Lower lobe of right lung (tissue), 2 donors: Measurements from ENCODE around the gene GXYLT2. TPM values are rescaled to one million over a fixed set of nuclear protein-coding genes. Genes with fewer than 3 reads are reported as not detected.

ENCODE experiments used
- ATAC-seq, 2 donors: fragments of 200-7000 bp; cut with Tn5 transposase; one replicate each; pipeline ENCODE4 v1.9.1; 2020 to 2022; ENCODE audit warnings: mild to moderate bottlenecking in 2 of 2, moderate library complexity in 2 of 2
- DNase-seq: peaks from one replicate; pipeline ENCODE4 v3.0.0-alpha.2; 2020
- H3K27ac ChIP-seq: fragments of 200-600 bp; one replicate; pipeline ENCODE4 v1.8.0; 2022
- H3K27me3 ChIP-seq: fragments of 200-600 bp; one replicate; pipeline ENCODE4 v1.8.0; 2022; ENCODE audit warnings: low read depth
- H3K36me3 ChIP-seq: fragments of 200-600 bp; one replicate; pipeline ENCODE4 v1.8.0; 2022; ENCODE audit warnings: mild to moderate bottlenecking
- H3K4me1 ChIP-seq: fragments of 200-600 bp; one replicate; pipeline ENCODE4 v1.8.0; 2022
- H3K4me3 ChIP-seq: fragments of 200-600 bp; one replicate; pipeline ENCODE4 v1.8.0; 2022; ENCODE audit warnings: mild to moderate bottlenecking
- H3K9me3 ChIP-seq: fragments of 200-600 bp; one replicate; pipeline ENCODE4 v1.8.0; 2022
- intact Hi-C: fragments of 100-400 bp; cut with DNase I; formaldehyde crosslinking; loops from one replicate; pipeline ENCODE4 v1.11.0; 2022
- total RNA-seq: library from RNA; stranded (reverse); fragmentation: NEBNext Ultra II Directional; extraction: Animal tissue kit (Norgen Biotek cat#: 25700); gene quantifications from one replicate; pipeline ENCODE4 v1.2.1, GENCODE V29; 2021
- TF ChIP-seq, protein P1 (sequence below): fragments of 200-600 bp; IDR thresholded peaks from one replicate; pipeline ENCODE4 v1.8.0; 2022; ENCODE audit warnings: antibody characterized with exemption, mild to moderate bottlenecking
- donor health status: DM: no; HTN: yes; CAD: no; lungs with severe emphysema.

GXYLT2 gene
- total RNA-seq, 1 donor from 2014 or later: 6.7 TPM

DNA sequence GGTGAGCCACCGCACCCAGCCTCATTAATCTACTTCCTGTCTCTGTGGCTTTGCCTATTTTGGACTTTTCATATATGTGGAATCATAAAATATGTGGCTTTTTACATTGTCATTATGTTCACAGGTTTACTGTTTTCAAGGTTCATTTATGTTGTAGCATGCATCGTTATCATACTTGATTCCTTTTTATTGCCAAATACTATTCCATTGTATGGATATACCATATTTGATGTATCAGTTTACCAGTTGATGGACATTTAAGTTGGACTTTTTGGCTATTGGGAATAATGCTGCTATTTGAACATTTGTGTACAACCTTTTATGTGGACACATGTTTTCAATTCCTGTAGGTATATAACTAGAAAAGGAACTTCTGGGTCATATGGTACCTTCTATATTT lies 14.0 kb downstream of the GXYLT2 start:
- Histone ChIP-seq H3K27me3 (no peaks in the 10 kb centered on the region), H3K27ac (no peak overlapping the region), H3K4me1 (no peaks in the 10 kb centered on the region), H3K4me3 (no peak overlapping the region), H3K9me3 (no peaks in the 10 kb centered on the region), H3K36me3 (no peaks in the 10 kb centered on the region)
- TF ChIP-seq, protein P1, sequence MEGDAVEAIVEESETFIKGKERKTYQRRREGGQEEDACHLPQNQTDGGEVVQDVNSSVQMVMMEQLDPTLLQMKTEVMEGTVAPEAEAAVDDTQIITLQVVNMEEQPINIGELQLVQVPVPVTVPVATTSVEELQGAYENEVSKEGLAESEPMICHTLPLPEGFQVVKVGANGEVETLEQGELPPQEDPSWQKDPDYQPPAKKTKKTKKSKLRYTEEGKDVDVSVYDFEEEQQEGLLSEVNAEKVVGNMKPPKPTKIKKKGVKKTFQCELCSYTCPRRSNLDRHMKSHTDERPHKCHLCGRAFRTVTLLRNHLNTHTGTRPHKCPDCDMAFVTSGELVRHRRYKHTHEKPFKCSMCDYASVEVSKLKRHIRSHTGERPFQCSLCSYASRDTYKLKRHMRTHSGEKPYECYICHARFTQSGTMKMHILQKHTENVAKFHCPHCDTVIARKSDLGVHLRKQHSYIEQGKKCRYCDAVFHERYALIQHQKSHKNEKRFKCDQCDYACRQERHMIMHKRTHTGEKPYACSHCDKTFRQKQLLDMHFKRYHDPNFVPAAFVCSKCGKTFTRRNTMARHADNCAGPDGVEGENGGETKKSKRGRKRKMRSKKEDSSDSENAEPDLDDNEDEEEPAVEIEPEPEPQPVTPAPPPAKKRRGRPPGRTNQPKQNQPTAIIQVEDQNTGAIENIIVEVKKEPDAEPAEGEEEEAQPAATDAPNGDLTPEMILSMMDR: no peak
- ATAC-seq (no peak), DNase-seq (no peak)
- intact Hi-C loops: no loop called here

DNA sequence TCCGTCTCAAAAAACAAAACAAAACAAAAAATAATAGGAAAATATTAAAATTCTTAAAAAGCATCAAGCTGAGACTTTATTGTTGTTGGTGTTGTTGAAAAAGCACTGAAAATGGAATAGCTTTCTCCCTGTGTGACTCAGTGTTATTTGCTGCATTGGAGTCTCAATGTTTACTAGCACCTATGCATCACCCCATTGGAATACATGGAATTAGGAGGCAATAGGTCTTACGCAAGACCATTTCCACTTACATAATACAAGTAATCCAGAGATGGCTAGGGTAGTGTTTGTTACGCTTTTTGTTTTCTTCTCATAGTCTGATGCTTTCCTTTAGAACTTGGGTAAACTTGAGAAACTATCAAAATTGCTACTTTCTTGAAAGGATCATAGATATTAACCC lies 15.2 kb downstream of the GXYLT2 start:
- Histone ChIP-seq H3K36me3 (no peaks in the 10 kb centered on the region), H3K4me1 (no peaks in the 10 kb centered on the region), H3K9me3 (no peaks in the 10 kb centered on the region), H3K4me3 (no peak overlapping the region), H3K27me3 (no peaks in the 10 kb centered on the region), H3K27ac (no peak overlapping the region)
- intact Hi-C loops: no loop called here
- peak; percentile 52 to 79 for ATAC-seq
- TF ChIP-seq, protein P1: no peak
- no peak for DNase-seq

DNA sequence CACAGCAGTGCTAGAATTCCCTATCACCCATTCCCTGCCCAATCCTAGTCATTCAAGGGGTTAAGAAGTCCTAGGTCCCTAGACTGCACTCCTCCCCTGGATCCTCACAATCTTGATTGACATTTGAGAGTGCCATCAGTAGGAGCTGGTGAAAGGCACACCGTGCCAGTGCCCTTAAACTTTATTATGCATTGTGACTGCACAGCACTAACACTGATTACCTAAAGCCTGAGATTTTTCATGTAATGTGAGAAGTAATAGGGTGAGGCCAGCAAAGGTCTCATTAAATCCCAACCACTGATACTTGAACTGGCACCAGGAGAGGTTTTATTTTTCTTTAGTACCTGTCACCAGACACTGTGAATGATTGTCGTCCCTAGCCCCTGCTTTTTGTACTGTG lies 16.3 kb downstream of the GXYLT2 start:
- intact Hi-C loops: no loop called here
- Histone ChIP-seq H3K9me3 (no peaks in the 10 kb centered on the region), H3K36me3 (no peaks in the 10 kb centered on the region), H3K27ac (no peak overlapping the region), H3K4me3 (no peak overlapping the region), H3K27me3 (no peaks in the 10 kb centered on the region), H3K4me1 (no peaks in the 10 kb centered on the region)
- TF ChIP-seq, protein P1: no peak
- ATAC-seq (no peak), DNase-seq (no peak)

DNA sequence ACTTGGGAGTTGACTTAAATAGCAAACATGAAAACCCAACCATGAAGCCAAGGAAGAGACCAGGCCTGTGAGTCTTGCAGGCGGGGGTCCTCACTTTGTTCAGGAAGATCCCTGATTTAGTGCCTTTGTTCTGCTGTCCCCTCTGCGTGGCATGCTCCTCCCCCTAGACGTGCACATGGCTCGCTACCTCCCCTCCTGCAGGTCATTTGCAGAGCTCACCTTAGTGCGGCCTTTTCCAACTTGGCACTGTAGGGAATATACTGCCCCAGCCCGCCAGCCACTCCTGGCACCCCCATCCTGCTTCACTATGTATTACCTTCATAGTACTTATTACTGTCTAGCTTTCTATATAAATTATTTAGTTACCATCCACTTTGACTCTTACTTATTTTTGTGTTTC lies 18.3 kb downstream of the GXYLT2 start:
- Histone ChIP-seq H3K27ac (no peak overlapping the region), H3K4me1 (no peaks in the 10 kb centered on the region), H3K4me3 (no peak overlapping the region), H3K27me3 (no peaks in the 10 kb centered on the region), H3K9me3 (no peaks in the 10 kb centered on the region), H3K36me3 (no peaks in the 10 kb centered on the region)
- DNase-seq: no peak
- TF ChIP-seq, protein P1: no peak
- ATAC-seq: no peak
- intact Hi-C loops: no loop called here

DNA sequence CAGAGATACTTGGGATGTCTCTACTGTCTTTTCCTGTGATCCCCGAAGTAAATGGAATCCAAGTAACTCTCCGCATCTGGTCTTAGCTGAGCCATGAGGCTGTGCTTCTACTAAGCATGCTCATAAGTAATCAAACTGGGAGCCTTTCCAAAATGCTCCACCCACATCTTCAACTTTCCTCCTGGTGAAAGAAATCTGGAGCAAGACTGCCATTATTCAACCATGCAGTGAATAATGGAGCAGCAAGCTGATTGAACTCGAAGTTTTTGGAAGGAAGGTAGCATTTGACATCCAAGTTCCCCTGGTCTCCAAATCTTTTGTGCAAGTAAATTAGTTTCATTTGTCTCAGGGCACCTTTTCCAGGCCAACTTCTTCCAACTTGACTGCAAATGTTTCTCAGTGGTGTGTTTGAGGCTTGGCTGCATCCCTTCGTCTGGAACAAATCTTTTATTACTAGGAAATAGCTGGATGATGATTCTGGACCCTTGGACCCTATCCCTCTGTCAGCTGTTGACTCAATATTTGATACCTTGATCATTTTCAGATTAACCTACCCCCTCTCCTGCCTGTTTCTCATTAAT lies 19.4 kb downstream of the GXYLT2 start:
- H3K36me3 ChIP-seq: no peaks in the 10 kb centered on the region
- no peak overlapping the region for H3K4me3 ChIP-seq
- DNase-seq: no peak
- no peak overlapping the region for H3K27ac ChIP-seq
- intact Hi-C loops: no loop called here
- no peaks in the 10 kb centered on the region for H3K4me1 ChIP-seq
- no peaks in the 10 kb centered on the region for H3K9me3 ChIP-seq
- ATAC-seq: peak; percentile 43 to 47
- TF ChIP-seq, protein P1: no peak
- H3K27me3 ChIP-seq: no peaks in the 10 kb centered on the region
